ENCODE results near the gene SHOC2.

- TF ChIP-seq, protein P1, sequence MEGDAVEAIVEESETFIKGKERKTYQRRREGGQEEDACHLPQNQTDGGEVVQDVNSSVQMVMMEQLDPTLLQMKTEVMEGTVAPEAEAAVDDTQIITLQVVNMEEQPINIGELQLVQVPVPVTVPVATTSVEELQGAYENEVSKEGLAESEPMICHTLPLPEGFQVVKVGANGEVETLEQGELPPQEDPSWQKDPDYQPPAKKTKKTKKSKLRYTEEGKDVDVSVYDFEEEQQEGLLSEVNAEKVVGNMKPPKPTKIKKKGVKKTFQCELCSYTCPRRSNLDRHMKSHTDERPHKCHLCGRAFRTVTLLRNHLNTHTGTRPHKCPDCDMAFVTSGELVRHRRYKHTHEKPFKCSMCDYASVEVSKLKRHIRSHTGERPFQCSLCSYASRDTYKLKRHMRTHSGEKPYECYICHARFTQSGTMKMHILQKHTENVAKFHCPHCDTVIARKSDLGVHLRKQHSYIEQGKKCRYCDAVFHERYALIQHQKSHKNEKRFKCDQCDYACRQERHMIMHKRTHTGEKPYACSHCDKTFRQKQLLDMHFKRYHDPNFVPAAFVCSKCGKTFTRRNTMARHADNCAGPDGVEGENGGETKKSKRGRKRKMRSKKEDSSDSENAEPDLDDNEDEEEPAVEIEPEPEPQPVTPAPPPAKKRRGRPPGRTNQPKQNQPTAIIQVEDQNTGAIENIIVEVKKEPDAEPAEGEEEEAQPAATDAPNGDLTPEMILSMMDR (IDR thresholded peaks at IDR 0.05): no peak
- no peak for TF ChIP-seq POLR2A (IDR thresholded peaks at IDR 0.05)
Observed at GRCh38 chr10:111017098-111017497, 97.7 kb downstream of the SHOC2 start.

Data from ovary (tissue), 3 donors.